Muscle layer of duodenum (tissue), 2 donors: ENCODE data around the gene CALM1.

Source experiments
- H3K27ac ChIP-seq: one replicate; pipeline ENCODE4 v1.7.0; 2013; ENCODE audit warnings: mild to moderate bottlenecking, low read length
- H3K27me3 ChIP-seq: one replicate; pipeline ENCODE4 v1.7.0; 2013; ENCODE audit warnings: low read depth, mild to moderate bottlenecking, control low read depth, low read length
- H3K36me3 ChIP-seq, 2 donors: one replicate each; pipeline ENCODE4 v1.7.0; 2013; ENCODE audit warnings: low read length in 2 of 2, control low read depth in 1 of 2, mild to moderate bottlenecking in 1 of 2; ENCODE audit not compliant: insufficient read depth in 2 of 2, control insufficient read depth in 1 of 2
- H3K4me1 ChIP-seq, 2 donors: one replicate each; pipeline ENCODE4 v1.7.0; 2013; ENCODE audit warnings: low read length in 2 of 2, mild to moderate bottlenecking in 2 of 2, control low read depth in 1 of 2, moderate library complexity in 1 of 2; ENCODE audit not compliant: insufficient read depth in 2 of 2, control insufficient read depth in 1 of 2
- H3K4me3 ChIP-seq, 2 donors: one replicate each; pipeline ENCODE4 v1.7.0; 2013; ENCODE audit warnings: low read length in 2 of 2, low read depth in 1 of 2, mild to moderate bottlenecking in 1 of 2
- H3K9me3 ChIP-seq, 2 donors: one replicate each; pipeline ENCODE4 v1.7.0; 2013; ENCODE audit warnings: low read length in 2 of 2, control low read depth in 1 of 2, mild to moderate bottlenecking in 1 of 2; ENCODE audit not compliant: control insufficient read depth in 1 of 2
- donor health status: healthy.

CALM1 gene

DNA sequence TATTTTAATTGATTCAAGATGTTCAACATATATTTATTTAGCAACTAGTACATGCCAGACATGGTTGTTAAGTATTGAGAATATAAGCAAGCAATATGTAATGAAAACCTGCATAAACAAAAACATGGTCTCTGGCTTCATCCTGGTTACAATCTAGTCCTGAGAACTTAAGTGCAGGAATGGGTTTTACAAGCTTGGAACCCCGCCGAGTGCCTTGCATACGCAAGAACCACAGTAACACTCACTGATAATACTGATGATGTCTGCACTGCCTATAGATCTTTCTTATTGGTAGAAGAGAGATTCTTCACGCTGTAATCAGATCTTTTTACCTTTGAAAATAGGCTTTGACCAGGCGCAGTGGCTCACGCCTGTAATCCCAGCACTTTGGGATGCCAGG is 22.9 kb upstream of the CALM1 start:
- Histone ChIP-seq H3K27ac (no peak overlapping the region), H3K9me3 (no peaks in the 10 kb centered on the region), H3K4me1 (peaks cover 0 to 4% of the 10 kb centered on the region in 2 donors), H3K4me3 (no peak overlapping the region), H3K27me3 (no peaks in the 10 kb centered on the region), H3K36me3 (no peaks in the 10 kb centered on the region)

DNA sequence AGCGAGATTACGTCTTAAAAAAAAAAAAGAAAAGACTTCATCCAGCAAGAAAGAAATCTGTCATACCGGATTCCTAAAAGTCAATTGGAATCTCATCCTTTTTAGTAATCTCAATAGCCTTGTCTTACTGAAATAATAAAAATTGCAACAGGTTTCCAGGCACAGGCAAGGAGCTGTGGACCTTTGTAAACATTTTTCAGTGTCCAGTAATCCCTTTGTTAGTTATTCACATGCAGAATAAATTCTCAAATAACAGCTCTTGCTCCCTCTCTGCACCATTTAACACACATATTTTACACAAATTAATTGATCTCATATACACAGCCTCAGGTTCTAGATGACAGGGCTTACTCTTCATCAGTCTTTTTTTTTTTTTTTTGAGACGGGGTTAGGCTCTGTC is 22.0 kb upstream of the CALM1 start:
- Histone ChIP-seq H3K4me3 (no peak overlapping the region), H3K27me3 (no peaks in the 10 kb centered on the region)

DNA sequence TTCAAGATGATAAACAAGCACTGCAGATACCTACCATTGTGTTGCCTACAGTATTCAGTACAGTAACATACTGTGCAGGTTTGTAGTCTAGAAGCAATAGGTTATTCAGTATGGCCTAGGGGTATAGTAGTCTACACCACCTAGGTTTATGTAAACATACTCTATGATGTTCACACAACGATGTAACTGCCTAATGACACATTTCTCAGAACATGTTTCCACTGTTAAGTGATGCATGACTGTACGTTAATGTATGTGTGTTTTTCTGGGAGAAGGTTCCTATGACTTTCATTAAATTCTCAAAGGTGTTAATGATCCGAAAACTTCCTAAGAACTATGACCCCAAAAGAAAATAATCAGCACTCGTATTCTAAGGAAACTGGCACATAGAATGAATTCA is 20.9 kb upstream of the CALM1 start:
- Histone ChIP-seq H3K36me3 (no peaks in the 10 kb centered on the region), H3K27ac (no peak overlapping the region), H3K4me1 (no peaks in the 10 kb centered on the region), H3K4me3 (no peak overlapping the region), H3K9me3 (no peaks in the 10 kb centered on the region), H3K27me3 (no peaks in the 10 kb centered on the region)

More for the DNA sequence above, 22.0 kb upstream of the CALM1 start:
- no peaks in the 10 kb centered on the region for H3K4me1 ChIP-seq
- no peak overlapping the region for H3K27ac ChIP-seq
- H3K36me3 ChIP-seq = no peaks in the 10 kb centered on the region
- H3K9me3 ChIP-seq = no peaks in the 10 kb centered on the region

DNA sequence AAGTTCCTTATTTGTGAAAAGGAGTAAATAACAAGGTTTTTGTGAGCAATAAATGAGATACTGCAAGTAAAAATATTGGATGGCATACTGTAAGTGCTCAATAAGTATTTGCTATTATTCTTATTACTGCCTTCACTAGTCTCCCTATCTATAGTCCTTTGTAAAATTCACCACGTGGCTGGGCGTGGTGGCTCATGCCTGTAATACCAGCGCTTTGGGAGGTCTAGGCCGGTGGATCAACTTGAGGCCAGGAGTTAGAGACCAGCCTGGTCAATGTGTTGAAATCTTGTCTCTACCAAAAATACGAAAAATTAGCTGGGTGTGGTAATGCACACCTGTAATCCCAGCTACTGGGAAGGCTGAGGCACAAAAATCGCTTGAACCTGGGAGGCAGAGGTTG is 18.6 kb upstream of the CALM1 start:
- Histone ChIP-seq H3K27ac (no peak overlapping the region), H3K4me3 (no peak overlapping the region), H3K27me3 (no peaks in the 10 kb centered on the region), H3K4me1 (peaks cover 7 to 9% of the 10 kb centered on the region in 2 donors), H3K36me3 (peaks cover 0 to 4% of the 10 kb centered on the region in 2 donors), H3K9me3 (no peaks in the 10 kb centered on the region)

DNA sequence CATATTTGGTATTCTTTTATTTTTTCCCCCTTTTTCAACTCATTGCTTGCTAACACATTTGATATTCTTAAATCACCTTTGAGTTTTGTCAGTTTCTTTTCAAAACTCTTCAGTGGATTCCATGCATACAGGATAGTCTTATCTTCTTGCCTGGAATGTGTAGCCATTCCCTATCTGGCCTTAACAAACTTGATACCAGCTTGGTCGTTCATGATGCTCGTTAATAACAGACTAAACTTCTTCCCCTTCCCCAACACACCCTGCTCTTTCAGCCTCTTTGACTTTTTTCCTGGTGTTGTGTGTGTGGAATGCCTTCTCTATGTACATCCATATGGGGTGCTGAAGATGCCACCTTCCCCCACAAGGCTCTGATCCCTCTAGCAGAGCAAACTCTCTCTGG is 17.7 kb upstream of the CALM1 start:
- Histone ChIP-seq H3K27ac (no peak overlapping the region), H3K4me3 (no peak overlapping the region), H3K9me3 (no peaks in the 10 kb centered on the region), H3K27me3 (no peaks in the 10 kb centered on the region), H3K4me1 (peaks cover 11% of the 10 kb centered on the region in 2 donors), H3K36me3 (peaks cover 0 to 4% of the 10 kb centered on the region in 2 donors)

DNA sequence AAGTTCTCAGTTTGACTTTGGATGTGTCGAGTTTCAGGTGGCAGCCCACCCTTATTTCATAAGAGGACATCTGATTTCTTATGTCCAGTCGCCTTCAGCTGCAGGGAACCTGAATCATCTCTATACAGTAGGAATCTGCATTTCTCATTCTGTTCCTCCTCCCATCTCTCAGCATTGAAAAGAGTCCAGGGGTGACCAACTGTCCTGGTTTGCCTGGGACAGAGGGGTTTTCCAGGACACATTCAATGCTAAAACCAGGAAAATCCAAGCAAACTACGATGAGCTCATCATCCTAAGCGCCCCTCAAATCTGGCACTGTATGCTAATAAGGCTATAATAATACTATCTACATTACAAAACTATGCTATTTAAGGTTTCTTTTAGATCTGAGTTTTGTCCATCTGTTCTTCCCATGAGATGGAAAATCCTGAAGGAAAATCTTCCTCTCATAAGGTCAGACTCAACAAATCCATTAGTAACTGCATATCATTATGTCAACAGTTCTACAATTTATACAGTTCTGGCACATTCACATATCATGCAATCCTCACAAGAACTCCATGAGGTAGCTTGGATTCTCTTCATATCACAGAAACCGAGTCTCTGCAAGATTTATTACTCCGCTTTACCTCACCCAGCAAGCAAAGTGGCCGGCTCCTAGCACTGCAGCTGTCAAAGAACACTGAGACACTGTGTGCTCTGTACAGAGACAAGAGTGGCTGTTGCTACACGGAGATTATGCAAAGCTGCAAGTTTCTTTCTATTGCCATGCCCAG is 15.6 kb upstream of the CALM1 start:
- no peaks in the 10 kb centered on the region for H3K9me3 ChIP-seq
- peaks cover 0 to 4% of the 10 kb centered on the region in 2 donors for H3K36me3 ChIP-seq
- no peaks in the 10 kb centered on the region for H3K27me3 ChIP-seq
- H3K4me1 ChIP-seq = peaks cover 15 to 19% of the 10 kb centered on the region in 2 donors
- peak overlapping the region; percentile 70 to 81 for H3K4me3 ChIP-seq
- peak overlapping the region; percentile 100 for H3K27ac ChIP-seq

DNA sequence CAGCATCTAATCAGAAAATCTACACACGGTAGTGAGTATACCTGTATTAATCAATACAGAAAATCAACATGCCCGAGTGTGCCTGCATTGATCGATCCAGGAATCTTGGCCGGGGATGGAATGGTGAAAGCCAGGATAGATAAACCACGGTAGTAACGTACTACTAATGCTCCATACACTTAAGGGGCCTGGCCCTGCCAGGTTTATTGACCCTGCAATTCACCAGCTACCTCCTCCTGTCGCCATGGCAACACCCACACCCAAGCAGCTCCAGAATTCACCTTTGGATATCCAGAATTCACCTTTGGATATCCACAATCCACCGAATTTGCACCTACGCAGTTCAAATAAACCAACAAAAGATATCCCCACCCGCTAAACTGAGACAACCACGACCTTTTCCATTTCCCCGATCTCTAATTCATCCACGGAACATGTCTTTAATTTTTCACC is 14.8 kb upstream of the CALM1 start:
- Histone ChIP-seq H3K36me3 (peaks cover 0 to 4% of the 10 kb centered on the region in 2 donors), H3K9me3 (no peaks in the 10 kb centered on the region), H3K27me3 (no peaks in the 10 kb centered on the region), H3K4me1 (peaks cover 15 to 19% of the 10 kb centered on the region in 2 donors), H3K27ac (peak overlapping the region; percentile 100), H3K4me3 (peak overlapping the region; percentile 70 to 81)

DNA sequence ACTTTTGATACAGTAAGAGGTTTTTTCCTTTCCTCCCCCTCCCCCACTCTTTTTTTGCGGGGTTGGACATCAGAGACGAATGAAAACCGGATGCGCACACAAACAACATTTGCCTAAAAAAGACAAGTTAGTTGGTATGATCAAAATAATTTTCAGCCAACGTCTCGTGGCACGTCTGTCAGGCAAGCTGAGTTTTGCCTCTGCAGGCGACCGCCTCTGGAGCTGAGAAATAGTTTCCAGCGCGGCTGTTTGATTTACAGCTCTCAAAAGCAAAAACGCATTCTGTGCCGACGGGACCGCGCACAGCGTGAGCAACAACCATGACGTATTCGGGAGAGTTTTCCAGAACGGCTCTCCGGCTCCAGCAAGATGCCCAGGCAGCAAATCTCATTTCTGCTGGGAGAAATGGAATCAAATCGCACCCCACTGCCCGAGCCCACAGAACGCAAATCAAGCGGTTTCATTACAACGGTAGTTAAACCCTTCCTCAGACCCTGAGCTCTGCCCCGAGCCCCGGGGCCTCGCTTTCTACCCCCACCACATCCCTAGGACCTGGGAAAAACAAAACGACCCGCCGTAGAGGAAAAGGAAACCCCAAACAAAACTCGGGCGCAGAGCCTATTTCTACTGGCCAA is 14.2 kb upstream of the CALM1 start:
- H3K4me1 ChIP-seq = peaks cover 15 to 19% of the 10 kb centered on the region in 2 donors
- peak overlapping the region; percentile 100 for H3K27ac ChIP-seq
- no peaks in the 10 kb centered on the region for H3K27me3 ChIP-seq
- no peaks in the 10 kb centered on the region for H3K9me3 ChIP-seq
- H3K36me3 ChIP-seq = peaks cover 0 to 4% of the 10 kb centered on the region in 2 donors
- H3K4me3 ChIP-seq = peak overlapping the region; percentile 70 to 81

DNA sequence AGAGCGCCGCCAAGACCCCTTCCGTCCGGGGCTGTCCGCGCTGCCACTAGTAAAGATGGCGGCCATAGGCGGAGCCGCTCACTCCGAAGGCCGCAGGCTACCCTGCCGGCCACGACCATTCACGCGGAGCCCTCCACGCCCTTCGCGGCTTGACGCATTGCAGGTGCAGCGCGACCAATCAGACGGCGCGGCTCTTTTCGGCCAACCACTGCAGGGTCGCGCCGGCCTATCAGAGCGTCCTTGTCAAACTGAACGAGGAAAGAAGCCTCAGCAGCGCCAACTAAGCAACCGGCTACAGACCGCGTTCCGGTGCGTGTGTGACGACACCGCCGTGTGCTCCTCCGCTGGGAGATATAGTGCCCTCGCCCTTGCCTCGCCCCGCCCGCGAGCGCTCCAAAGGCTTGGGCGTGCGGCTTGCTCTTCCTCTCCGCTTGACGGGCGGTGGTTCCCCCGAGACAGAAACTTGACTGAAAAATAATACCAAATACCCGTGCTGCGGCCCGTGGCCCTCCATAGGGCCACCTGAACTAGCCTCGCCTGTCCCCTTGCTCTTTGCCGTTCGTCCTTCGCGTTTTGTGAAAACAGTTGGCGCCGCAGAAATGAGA is 13.6 kb upstream of the CALM1 start:
- Histone ChIP-seq H3K27ac (peak overlapping the region; percentile 100), H3K9me3 (no peaks in the 10 kb centered on the region), H3K4me3 (peak overlapping the region; percentile 70 to 81), H3K4me1 (peaks cover 16 to 19% of the 10 kb centered on the region in 2 donors), H3K27me3 (no peaks in the 10 kb centered on the region), H3K36me3 (peaks cover 0 to 4% of the 10 kb centered on the region in 2 donors)

DNA sequence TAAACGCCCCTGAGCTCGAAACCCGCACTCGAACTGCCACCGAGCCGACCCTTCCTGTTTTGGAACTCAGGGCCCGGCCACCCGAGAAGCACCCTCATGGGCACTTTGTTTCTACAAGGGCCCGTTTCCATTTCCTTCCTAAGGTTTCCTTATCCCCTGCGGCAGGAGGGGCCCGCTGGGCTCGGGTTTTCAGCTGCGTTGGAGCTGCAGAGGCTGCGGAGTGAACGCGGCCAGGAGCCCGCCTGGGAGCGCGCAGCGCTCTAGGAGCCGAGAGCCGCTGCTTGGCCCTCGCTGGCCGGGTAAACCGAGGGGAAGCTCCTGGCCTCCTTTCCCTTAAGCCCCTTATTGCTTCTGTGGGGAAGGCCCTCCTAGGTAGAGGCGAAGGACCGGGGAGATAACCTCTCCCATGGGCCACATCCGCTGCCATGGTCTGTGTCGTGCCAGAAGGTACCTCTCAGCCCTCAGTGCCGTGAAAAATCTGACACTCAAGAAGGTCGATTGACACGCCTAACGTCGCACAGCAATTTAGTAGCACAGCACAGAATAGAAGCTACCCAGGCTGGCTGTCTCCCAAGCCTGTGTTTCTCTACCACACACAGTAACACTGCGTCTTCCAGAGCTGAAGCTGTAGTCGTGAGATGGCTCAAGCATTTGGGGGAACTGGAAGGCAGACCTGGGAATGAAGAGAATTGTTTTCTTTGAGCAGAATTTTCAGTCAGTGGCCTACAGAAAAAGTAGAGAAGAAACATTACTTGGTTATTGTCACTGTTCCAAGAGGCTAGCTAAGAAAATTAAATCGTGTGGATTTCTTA is 12.9 kb upstream of the CALM1 start:
- Histone ChIP-seq H3K27me3 (no peaks in the 10 kb centered on the region), H3K4me1 (peaks cover 19 to 20% of the 10 kb centered on the region in 2 donors), H3K9me3 (no peaks in the 10 kb centered on the region), H3K36me3 (peaks cover 0 to 4% of the 10 kb centered on the region in 2 donors), H3K27ac (peak overlapping the region; percentile 100), H3K4me3 (peak overlapping the region; percentile 58 to 70)

DNA sequence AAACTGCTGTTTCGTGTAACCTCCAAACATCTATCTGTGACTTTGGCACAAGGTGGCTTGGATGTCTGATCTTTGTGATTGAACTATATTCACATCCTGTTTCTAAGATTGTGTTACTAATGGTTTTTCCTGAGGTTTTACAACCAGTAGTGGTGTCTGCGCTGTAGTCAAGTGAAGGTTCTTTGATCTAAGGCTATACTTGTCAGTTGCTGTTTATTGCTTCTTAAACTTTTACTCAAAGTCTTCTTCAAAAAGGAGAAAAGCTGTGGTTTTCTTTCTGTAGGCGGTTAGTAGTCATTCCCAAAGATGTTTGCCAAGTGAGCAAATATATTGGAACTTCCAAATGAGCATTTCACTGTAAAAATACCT is 12.3 kb upstream of the CALM1 start:
- peak overlapping the region; percentile 58 to 70 for H3K4me3 ChIP-seq
- no peaks in the 10 kb centered on the region for H3K9me3 ChIP-seq
- H3K27ac ChIP-seq = peak overlapping the region; percentile 100
- peaks cover 19 to 20% of the 10 kb centered on the region in 2 donors for H3K4me1 ChIP-seq
- no peaks in the 10 kb centered on the region for H3K27me3 ChIP-seq
- peaks cover 0 to 4% of the 10 kb centered on the region in 2 donors for H3K36me3 ChIP-seq
